Neural progenitor cell (in vitro differentiated cells): Measurements from ENCODE around the gene ARMH1. TPM values are rescaled to one million over a fixed set of nuclear protein-coding genes. Genes with fewer than 3 reads are reported as not detected.
"Not testable (repeated sequence)": the region's sequence is repeated elsewhere in the genome, so short reads cannot be mapped to it uniquely, and the experiment has no call there.

Experiments used
- DNase-seq: peaks from one replicate; pipeline ENCODE4 v3.0.0-alpha.2; 2016; ENCODE audit warnings: low spot score
- H2AFZ ChIP-seq: fragments of 200-600 bp; sonication (generic); replicated peaks from 2 replicates; pipeline ENCODE4 v1.6.1; 2016; ENCODE audit warnings: antibody characterized with exemption
- H3F3A ChIP-seq: fragments of 200-600 bp; sonication (generic); 2 replicates; pipeline ENCODE4 v1.6.1; 2016; ENCODE audit warnings: antibody characterized with exemption, low read depth
- H3K27ac ChIP-seq: fragments of 200-600 bp; sonication (generic); 2 replicates; pipeline ENCODE4 v1.5.1; 2016; ENCODE audit warnings: mild to moderate bottlenecking
- H3K27me3 ChIP-seq: fragments of 200-600 bp; sonication (generic); 2 replicates; pipeline ENCODE4 v1.6.1; 2016; ENCODE audit warnings: mild to moderate bottlenecking, moderate library complexity
- H3K36me3 ChIP-seq: fragments of 200-600 bp; sonication (generic); 2 replicates; pipeline ENCODE4 v1.5.1; 2016
- H3K4me1 ChIP-seq: fragments of 200-600 bp; sonication (generic); 2 replicates; pipeline ENCODE4 v1.6.1; 2016; ENCODE audit warnings: mixed run types
- H3K4me2 ChIP-seq: fragments of 200-600 bp; sonication (generic); 2 replicates; pipeline ENCODE4 v1.6.1; 2016
- H3K4me3 ChIP-seq: fragments of 200-600 bp; sonication (generic); 2 replicates; pipeline ENCODE4 v1.5.1; 2016
- H3K79me2 ChIP-seq: fragments of 200-600 bp; sonication (generic); 2 replicates; pipeline ENCODE4 v1.6.1; 2016; ENCODE audit warnings: low read depth
- H3K9ac ChIP-seq: fragments of 200-600 bp; sonication (generic); 2 replicates; pipeline ENCODE4 v1.6.1; 2016
- H3K9me3 ChIP-seq: fragments of 200-600 bp; sonication (generic); 2 replicates; pipeline ENCODE4 v1.5.1; 2016; ENCODE audit warnings: low read depth
- H4K20me1 ChIP-seq: fragments of 200-600 bp; sonication (generic); 2 replicates; pipeline ENCODE4 v1.6.1; 2016; ENCODE audit warnings: low read depth
- H3K27ac Mint-ChIP-seq: 3 replicates; pipeline ENCODE4 v1.8.0; 2021; ENCODE audit warnings: mixed read lengths
- H3K27me3 Mint-ChIP-seq: 2 replicates; pipeline ENCODE4 v1.8.0; 2022; ENCODE audit warnings: low read depth, mild to moderate bottlenecking, inconsistent platforms, moderate library complexity, mixed read lengths; ENCODE audit not compliant: insufficient read depth
- H3K36me3 Mint-ChIP-seq: 3 replicates; pipeline ENCODE4 v1.8.0; 2021; ENCODE audit warnings: mixed read lengths
- H3K4me1 Mint-ChIP-seq: 3 replicates; pipeline ENCODE4 v1.8.0; 2021; ENCODE audit warnings: mixed read lengths
- H3K4me3 Mint-ChIP-seq: 3 replicates; pipeline ENCODE4 v1.8.0; 2021; ENCODE audit warnings: mild to moderate bottlenecking, moderate library complexity, mixed read lengths
- H3K9me3 Mint-ChIP-seq: 3 replicates; pipeline ENCODE4 v1.8.0; 2020; ENCODE audit warnings: mixed read lengths
- EZH2 ChIP-seq: fragments of 200-600 bp; sonication (generic); IDR thresholded peaks from 2 replicates; pipeline ENCODE4 v1.6.1; 2017; ENCODE audit warnings: antibody characterized with exemption, mild to moderate bottlenecking, moderate library complexity
- EZH2phosphoT487 ChIP-seq: fragments of 200-600 bp; sonication (generic); IDR thresholded peaks from 2 replicates; pipeline ENCODE4 v1.6.1; 2017; ENCODE audit warnings: antibody characterized with exemption
- total RNA-seq: library from RNA; depleted of rRNA; stranded (reverse); fragments of >200 nt; gene quantifications from 2 replicates; pipeline ENCODE4 v1.2.3, GENCODE V29; 2015; ENCODE audit warnings: low replicate concordance
- TF ChIP-seq, protein P1 (sequence below): fragments of 200-600 bp; sonication (generic); IDR thresholded peaks from 2 replicates; pipeline ENCODE4 v1.5.1; 2017; ENCODE audit warnings: antibody characterized with exemption, mild to moderate bottlenecking

ARMH1 gene
- total RNA-seq, 1 donor from 2014 or later = 3.6 TPM

GRCh38 chr1:44696789-44697345 is 22.4 kb downstream of the ARMH1 start:
- H3F3A ChIP-seq = no peaks in the 10 kb centered on the region
- no peak overlapping the region for H3K27ac ChIP-seq
- H4K20me1 ChIP-seq = no peaks in the 10 kb centered on the region
- H3K27ac Mint-ChIP-seq = no peak overlapping the region
- no peak overlapping the region for H3K4me3 Mint-ChIP-seq
- no peak overlapping the region for H3K4me2 ChIP-seq
- no peaks in the 10 kb centered on the region for H3K79me2 ChIP-seq
- TF ChIP-seq EZH2 (no peak), EZH2phosphoT487 (no peak)
- TF ChIP-seq, protein P1, sequence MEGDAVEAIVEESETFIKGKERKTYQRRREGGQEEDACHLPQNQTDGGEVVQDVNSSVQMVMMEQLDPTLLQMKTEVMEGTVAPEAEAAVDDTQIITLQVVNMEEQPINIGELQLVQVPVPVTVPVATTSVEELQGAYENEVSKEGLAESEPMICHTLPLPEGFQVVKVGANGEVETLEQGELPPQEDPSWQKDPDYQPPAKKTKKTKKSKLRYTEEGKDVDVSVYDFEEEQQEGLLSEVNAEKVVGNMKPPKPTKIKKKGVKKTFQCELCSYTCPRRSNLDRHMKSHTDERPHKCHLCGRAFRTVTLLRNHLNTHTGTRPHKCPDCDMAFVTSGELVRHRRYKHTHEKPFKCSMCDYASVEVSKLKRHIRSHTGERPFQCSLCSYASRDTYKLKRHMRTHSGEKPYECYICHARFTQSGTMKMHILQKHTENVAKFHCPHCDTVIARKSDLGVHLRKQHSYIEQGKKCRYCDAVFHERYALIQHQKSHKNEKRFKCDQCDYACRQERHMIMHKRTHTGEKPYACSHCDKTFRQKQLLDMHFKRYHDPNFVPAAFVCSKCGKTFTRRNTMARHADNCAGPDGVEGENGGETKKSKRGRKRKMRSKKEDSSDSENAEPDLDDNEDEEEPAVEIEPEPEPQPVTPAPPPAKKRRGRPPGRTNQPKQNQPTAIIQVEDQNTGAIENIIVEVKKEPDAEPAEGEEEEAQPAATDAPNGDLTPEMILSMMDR = no peak
- H2AFZ ChIP-seq = no peak overlapping the region
- no peak overlapping the region for H3K9ac ChIP-seq
- no peaks in the 10 kb centered on the region for H3K9me3 ChIP-seq
- H3K27me3 Mint-ChIP-seq = peaks cover 9% of the 10 kb centered on the region
- H3K4me3 ChIP-seq = no peak overlapping the region
- no peak for DNase-seq
- H3K9me3 Mint-ChIP-seq = no peaks in the 10 kb centered on the region
- no peaks in the 10 kb centered on the region for H3K36me3 ChIP-seq
- H3K4me1 ChIP-seq = no peaks in the 10 kb centered on the region
- H3K36me3 Mint-ChIP-seq = peaks cover 3% of the 10 kb centered on the region
- H3K27me3 ChIP-seq = no peaks in the 10 kb centered on the region
- peaks cover 2% of the 10 kb centered on the region for H3K4me1 Mint-ChIP-seq

DNA sequence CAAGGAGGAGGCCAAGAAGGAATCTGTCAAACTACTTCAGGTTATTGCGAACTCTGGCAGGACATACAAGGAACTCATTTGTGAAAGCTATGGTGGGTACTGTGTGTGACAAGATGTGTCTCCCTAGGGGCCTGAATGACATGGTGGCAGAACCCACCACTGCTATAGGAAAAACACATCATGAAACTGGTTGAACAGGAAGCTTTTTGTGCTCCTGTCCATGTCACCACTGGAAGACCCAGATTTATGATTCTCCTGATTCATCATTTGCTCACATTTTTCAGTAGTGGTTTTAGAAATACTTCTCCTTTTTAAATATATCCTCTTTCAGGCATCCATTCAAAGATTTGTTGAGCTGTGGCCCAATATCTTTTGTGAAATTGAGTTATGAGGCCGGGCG is 23.6 kb downstream of the ARMH1 start:
- Mint-ChIP-seq H3K9me3 (no peaks in the 10 kb centered on the region), H3K4me3 (no peak overlapping the region), H3K4me1 (peaks cover 2% of the 10 kb centered on the region), H3K27ac (no peak overlapping the region), H3K27me3 (peaks cover 9% of the 10 kb centered on the region), H3K36me3 (peaks cover 3% of the 10 kb centered on the region)
- TF ChIP-seq, protein P1 = no peak
- TF ChIP-seq EZH2phosphoT487 = no peak
- TF ChIP-seq EZH2 = no peak
- no peak for DNase-seq
- H3K27me3 ChIP-seq = no peaks in the 10 kb centered on the region
- no peaks in the 10 kb centered on the region for H4K20me1 ChIP-seq
- H3K27ac ChIP-seq = no peak overlapping the region
- H3F3A ChIP-seq = no peaks in the 10 kb centered on the region
- no peaks in the 10 kb centered on the region for H3K79me2 ChIP-seq
- no peaks in the 10 kb centered on the region for H3K9me3 ChIP-seq
- no peak overlapping the region for H3K9ac ChIP-seq
- H3K4me2 ChIP-seq = no peak overlapping the region
- H2AFZ ChIP-seq = no peak overlapping the region
- H3K4me3 ChIP-seq = no peak overlapping the region
- no peaks in the 10 kb centered on the region for H3K36me3 ChIP-seq
- H3K4me1 ChIP-seq = no peaks in the 10 kb centered on the region

- H3K27ac ChIP-seq, H3K36me3 ChIP-seq, H3K79me2 ChIP-seq, H3K4me1 Mint-ChIP-seq, H3K4me1 ChIP-seq, H3K4me2 ChIP-seq, H3K9ac ChIP-seq, H3K27me3 Mint-ChIP-seq, DNase-seq, H3K27ac Mint-ChIP-seq, H3K9me3 ChIP-seq, H2AFZ ChIP-seq, H3K4me3 Mint-ChIP-seq, H3F3A ChIP-seq, H4K20me1 ChIP-seq, H3K9me3 Mint-ChIP-seq, H3K27me3 ChIP-seq, H3K36me3 Mint-ChIP-seq, H3K4me3 ChIP-seq: not testable (repeated sequence)
Measured at GRCh38 chr1:44699375-44699774, 24.9 kb downstream of the ARMH1 start.

- H3K9me3 Mint-ChIP-seq = no peaks in the 10 kb centered on the region
- peaks cover 2% of the 10 kb centered on the region for H3K4me1 Mint-ChIP-seq
- peaks cover 3% of the 10 kb centered on the region for H3K36me3 Mint-ChIP-seq
- no peak overlapping the region for H3K4me2 ChIP-seq
- no peaks in the 10 kb centered on the region for H4K20me1 ChIP-seq
- no peaks in the 10 kb centered on the region for H3K4me1 ChIP-seq
- H2AFZ ChIP-seq = no peak overlapping the region
- no peaks in the 10 kb centered on the region for H3F3A ChIP-seq
- H3K4me3 ChIP-seq = no peak overlapping the region
- no peaks in the 10 kb centered on the region for H3K9me3 ChIP-seq
- H3K27ac Mint-ChIP-seq = no peak overlapping the region
- H3K9ac ChIP-seq = no peak overlapping the region
- H3K27me3 Mint-ChIP-seq = peaks cover 9% of the 10 kb centered on the region
- H3K4me3 Mint-ChIP-seq = no peak overlapping the region
- TF ChIP-seq EZH2 = no peak
- TF ChIP-seq, protein P1 = no peak
- DNase-seq = no peak
- no peak overlapping the region for H3K27ac ChIP-seq
- no peaks in the 10 kb centered on the region for H3K36me3 ChIP-seq
- no peaks in the 10 kb centered on the region for H3K27me3 ChIP-seq
- no peaks in the 10 kb centered on the region for H3K79me2 ChIP-seq
Measured at GRCh38 chr1:44700573-44700972, 26.1 kb downstream of the ARMH1 start.
